HepG2 (cell line): ENCODE data around the gene WDR81. TPM values are rescaled to one million over a fixed set of nuclear protein-coding genes. Genes with fewer than 3 reads are reported as not detected.
A peak's percentile ranks its signal among the peaks of the same experiment; 100 is the strongest.

Experiments
- AFF4 ChIP-seq: sonication (generic); formaldehyde crosslinking; IDR thresholded peaks from 2 replicates; pipeline ENCODE4 v1.4.0; 2020; ENCODE audit warnings: missing genetic modification reagents
- GATA4 ChIP-seq: sonication (generic); IDR thresholded peaks from 2 replicates; pipeline ENCODE4 v1.6.1; 2016; ENCODE audit warnings: antibody characterized with exemption, low read depth, borderline replicate concordance
- HNF4A ChIP-seq: sonication (generic); formaldehyde crosslinking; IDR thresholded peaks from 2 replicates; pipeline ENCODE4 v1.4.0; 2020; ENCODE audit warnings: missing genetic modification reagents
- ISL2 ChIP-seq: sonication (generic); formaldehyde crosslinking; IDR thresholded peaks from 2 replicates; pipeline ENCODE4 v1.5.0; 2020; ENCODE audit warnings: missing genetic modification reagents
- KDM6A ChIP-seq: IDR thresholded peaks from 2 replicates; pipeline ENCODE4 v1.6.1; 2016; ENCODE audit warnings: low read depth
- MEIS2 ChIP-seq: sonication (generic); formaldehyde crosslinking; IDR thresholded peaks from 2 replicates; pipeline ENCODE4 v1.9.0; 2021; ENCODE audit warnings: mild to moderate bottlenecking, missing genetic modification reagents
- SOX6 ChIP-seq, 2 experiments: fragments of 450-650 bp in 1 of 2; sonication (generic) in 1 of 2; formaldehyde crosslinking in 1 of 2; IDR thresholded peaks; 2 replicates each; pipeline versions ENCODE4 v1.4.0 to v1.6.1; 2017 to 2020; ENCODE audit warnings: antibody characterized with exemption in 1 of 2, mild to moderate bottlenecking in 1 of 2, missing genetic modification reagents in 1 of 2
- SRY ChIP-seq: sonication (generic); formaldehyde crosslinking; IDR thresholded peaks from 2 replicates; pipeline ENCODE4 v1.8.0; 2022; ENCODE audit warnings: mild to moderate bottlenecking, missing genetic modification reagents
- TCF7 ChIP-seq: sonication (generic); IDR thresholded peaks from 2 replicates; pipeline ENCODE4 v1.6.1; 2016; ENCODE audit warnings: antibody characterized with exemption, low read depth
- ZBTB21 ChIP-seq: sonication (generic); formaldehyde crosslinking; IDR thresholded peaks from 2 replicates; pipeline ENCODE4 v1.4.0; 2020; ENCODE audit warnings: missing genetic modification reagents
- ZNF260 ChIP-seq: sonication (generic); formaldehyde crosslinking; IDR thresholded peaks from 2 replicates; pipeline ENCODE4 v1.4.0; 2020; ENCODE audit warnings: missing genetic modification reagents, low read depth, mild to moderate bottlenecking, borderline replicate concordance
- ZNF335 ChIP-seq: sonication (generic); formaldehyde crosslinking; IDR thresholded peaks from 2 replicates; pipeline ENCODE4 v1.4.0; 2020; ENCODE audit warnings: missing genetic modification reagents
- ZNF572 ChIP-seq: sonication (generic); formaldehyde crosslinking; IDR thresholded peaks from 2 replicates; pipeline ENCODE4 v1.5.1; 2020; ENCODE audit warnings: mild to moderate bottlenecking, missing genetic modification reagents
- ZNF724P ChIP-seq: sonication (generic); formaldehyde crosslinking; IDR thresholded peaks from 2 replicates; pipeline ENCODE4 v1.8.0; 2022; ENCODE audit warnings: missing genetic modification reagents, borderline replicate concordance
- ZSCAN12 ChIP-seq: sonication (generic); formaldehyde crosslinking; IDR thresholded peaks from 2 replicates; pipeline ENCODE4 v1.9.0; 2021; ENCODE audit warnings: mild to moderate bottlenecking, missing genetic modification reagents
- polyA plus RNA-seq, 8 experiments: library from polyadenylated mRNA; depleted of rRNA in 3 of 8; stranded (reverse) in 7 of 8; unstranded in 1 of 8; fragments of >200 nt; fragmentation: Illumina TruSeq in 4 of 8; extraction: Trizol in 4 of 8; gene quantifications; 2 replicates each; pipeline versions ENCODE4 v1.2.1 to v1.2.3, GENCODE V29; 2011 to 2016; ENCODE audit warnings: low read depth in 4 of 8, missing spikeins in 1 of 8, mixed read lengths in 1 of 8; ENCODE audit not compliant: insufficient read depth in 1 of 8
- total RNA-seq, 5 experiments: library from RNA; depleted of rRNA; stranded (reverse); fragments of >200 nt; fragmentation: Illumina TruSeq; extraction: Trizol; gene quantifications; 2 replicates each; pipeline ENCODE4 v1.2.3, GENCODE V29; 2016; ENCODE audit warnings: low read depth in 1 of 5
- TF ChIP-seq, protein P1 (sequence below): sonication (generic); formaldehyde crosslinking; IDR thresholded peaks from 2 replicates; pipeline ENCODE4 v1.4.0; 2020; ENCODE audit warnings: missing genetic modification reagents, borderline replicate concordance
- TF ChIP-seq, protein P2 (sequence below): sonication (generic); formaldehyde crosslinking; IDR thresholded peaks from 2 replicates; pipeline ENCODE4 v1.4.0; 2020; ENCODE audit warnings: low read depth, missing genetic modification reagents

WDR81 gene
- total and polyA plus RNA-seq, 2 of the 13 experiments (the other 11 are each of a cell fraction or from before 2014, with no cell fraction given), result 9.1 to 16.7 TPM

DNA sequence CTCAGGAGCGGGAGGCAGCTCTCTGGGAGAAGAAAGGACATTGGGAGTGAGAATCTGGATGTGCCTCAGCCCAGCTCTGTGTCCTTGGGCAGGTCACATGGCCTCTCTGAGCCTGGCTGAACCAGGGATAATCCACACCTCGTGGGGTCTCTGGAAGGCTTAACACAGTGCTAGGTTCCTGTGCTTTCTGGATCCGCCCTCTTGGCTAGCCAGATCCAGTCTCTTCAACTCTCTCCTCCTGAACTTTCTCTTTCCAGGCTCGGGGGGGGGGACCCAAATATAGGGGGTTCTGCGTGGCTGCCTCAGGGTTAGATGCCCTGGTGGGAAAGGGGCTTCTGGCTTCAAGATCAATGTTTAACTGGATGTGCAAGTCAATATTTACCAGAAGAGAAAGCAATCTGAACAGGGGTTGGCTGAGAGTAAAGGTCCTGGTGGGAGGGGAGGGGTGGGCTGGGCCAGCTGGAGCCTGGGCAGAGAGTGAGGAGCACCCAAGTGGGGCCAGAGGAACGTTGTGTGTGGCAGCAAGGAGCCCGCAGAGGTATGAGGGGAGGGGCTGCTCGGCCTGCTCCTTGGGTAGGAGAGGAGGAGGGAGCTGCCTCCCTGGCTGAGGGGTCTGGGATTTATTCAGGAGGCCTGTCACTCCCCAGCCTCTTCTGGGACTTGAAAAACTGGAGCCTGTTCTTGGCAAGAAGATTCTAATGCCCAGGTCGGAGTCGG is 18.0 kb downstream of the WDR81 start, which contains the start of gene SERPINF2 (continued):
- TF ChIP-seq, protein P1, sequence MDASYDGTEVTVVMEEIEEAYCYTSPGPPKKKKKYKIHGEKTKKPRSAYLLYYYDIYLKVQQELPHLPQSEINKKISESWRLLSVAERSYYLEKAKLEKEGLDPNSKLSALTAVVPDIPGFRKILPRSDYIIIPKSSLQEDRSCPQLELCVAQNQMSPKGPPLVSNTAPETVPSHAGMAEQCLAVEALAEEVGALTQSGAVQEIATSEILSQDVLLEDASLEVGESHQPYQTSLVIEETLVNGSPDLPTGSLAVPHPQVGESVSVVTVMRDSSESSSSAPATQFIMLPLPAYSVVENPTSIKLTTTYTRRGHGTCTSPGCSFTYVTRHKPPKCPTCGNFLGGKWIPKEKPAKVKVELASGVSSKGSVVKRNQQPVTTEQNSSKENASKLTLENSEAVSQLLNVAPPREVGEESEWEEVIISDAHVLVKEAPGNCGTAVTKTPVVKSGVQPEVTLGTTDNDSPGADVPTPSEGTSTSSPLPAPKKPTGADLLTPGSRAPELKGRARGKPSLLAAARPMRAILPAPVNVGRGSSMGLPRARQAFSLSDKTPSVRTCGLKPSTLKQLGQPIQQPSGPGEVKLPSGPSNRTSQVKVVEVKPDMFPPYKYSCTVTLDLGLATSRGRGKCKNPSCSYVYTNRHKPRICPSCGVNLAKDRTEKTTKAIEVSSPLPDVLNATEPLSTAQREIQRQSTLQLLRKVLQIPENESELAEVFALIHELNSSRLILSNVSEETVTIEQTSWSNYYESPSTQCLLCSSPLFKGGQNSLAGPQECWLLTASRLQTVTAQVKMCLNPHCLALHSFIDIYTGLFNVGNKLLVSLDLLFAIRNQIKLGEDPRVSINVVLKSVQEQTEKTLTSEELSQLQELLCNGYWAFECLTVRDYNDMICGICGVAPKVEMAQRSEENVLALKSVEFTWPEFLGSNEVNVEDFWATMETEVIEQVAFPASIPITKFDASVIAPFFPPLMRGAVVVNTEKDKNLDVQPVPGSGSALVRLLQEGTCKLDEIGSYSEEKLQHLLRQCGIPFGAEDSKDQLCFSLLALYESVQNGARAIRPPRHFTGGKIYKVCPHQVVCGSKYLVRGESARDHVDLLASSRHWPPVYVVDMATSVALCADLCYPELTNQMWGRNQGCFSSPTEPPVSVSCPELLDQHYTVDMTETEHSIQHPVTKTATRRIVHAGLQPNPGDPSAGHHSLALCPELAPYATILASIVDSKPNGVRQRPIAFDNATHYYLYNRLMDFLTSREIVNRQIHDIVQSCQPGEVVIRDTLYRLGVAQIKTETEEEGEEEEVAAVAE (CRISPR knock-in tag), result peak; percentile 60; the same call in 1 of the 2 replicates
- peak; percentile 71 for TF ChIP-seq ISL2
- no peak for TF ChIP-seq ZNF260 (CRISPR knock-in tag)
- TF ChIP-seq ZNF724P (CRISPR knock-in tag), result no peak
- no peak for TF ChIP-seq ZBTB21 (CRISPR knock-in tag)
- no peak; the same call in 1 of the 2 replicates for TF ChIP-seq AFF4 (CRISPR knock-in tag)
- TF ChIP-seq ZNF572, result 0 out of 2 replicates have a peak, but pooled peaks have one; percentile 15
- TF ChIP-seq HNF4A (CRISPR knock-in tag), result peak; percentile 76
- 0 out of 2 replicates have a peak, but pooled peaks have one; percentile 34 for TF ChIP-seq SRY
- no peak for TF ChIP-seq ZNF335 (CRISPR knock-in tag)
- 0 out of 2 replicates have a peak, but pooled peaks have one; percentile 28 for TF ChIP-seq ZSCAN12 (CRISPR knock-in tag)
- TF ChIP-seq, protein P2, sequence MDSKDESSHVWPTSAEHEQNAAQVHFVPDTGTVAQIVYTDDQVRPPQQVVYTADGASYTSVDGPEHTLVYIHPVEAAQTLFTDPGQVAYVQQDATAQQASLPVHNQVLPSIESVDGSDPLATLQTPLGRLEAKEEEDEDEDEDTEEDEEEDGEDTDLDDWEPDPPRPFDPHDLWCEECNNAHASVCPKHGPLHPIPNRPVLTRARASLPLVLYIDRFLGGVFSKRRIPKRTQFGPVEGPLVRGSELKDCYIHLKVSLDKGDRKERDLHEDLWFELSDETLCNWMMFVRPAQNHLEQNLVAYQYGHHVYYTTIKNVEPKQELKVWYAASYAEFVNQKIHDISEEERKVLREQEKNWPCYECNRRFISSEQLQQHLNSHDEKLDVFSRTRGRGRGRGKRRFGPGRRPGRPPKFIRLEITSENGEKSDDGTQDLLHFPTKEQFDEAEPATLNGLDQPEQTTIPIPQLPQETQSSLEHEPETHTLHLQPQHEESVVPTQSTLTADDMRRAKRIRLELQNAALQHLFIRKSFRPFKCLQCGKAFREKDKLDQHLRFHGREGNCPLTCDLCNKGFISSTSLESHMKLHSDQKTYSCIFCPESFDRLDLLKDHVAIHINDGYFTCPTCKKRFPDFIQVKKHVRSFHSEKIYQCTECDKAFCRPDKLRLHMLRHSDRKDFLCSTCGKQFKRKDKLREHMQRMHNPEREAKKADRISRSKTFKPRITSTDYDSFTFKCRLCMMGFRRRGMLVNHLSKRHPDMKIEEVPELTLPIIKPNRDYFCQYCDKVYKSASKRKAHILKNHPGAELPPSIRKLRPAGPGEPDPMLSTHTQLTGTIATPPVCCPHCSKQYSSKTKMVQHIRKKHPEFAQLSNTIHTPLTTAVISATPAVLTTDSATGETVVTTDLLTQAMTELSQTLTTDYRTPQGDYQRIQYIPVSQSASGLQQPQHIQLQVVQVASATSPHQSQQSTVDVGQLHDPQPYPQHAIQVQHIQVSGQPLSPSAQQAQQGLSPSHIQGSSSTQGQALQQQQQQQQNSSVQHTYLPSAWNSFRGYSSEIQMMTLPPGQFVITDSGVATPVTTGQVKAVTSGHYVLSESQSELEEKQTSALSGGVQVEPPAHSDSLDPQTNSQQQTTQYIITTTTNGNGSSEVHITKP (CRISPR knock-in tag), result peak; percentile 35; the same call in 1 of the 2 replicates
- no peak for TF ChIP-seq SOX6 (IDR thresholded peaks at IDR 0.05)
- peak; percentile 61 for TF ChIP-seq SOX6 (CRISPR knock-in tag; IDR thresholded peaks at IDR 0.05)
- peak; percentile 15; the same call in 1 of the 2 replicates for TF ChIP-seq MEIS2
- 0 out of 2 replicates have a peak, but pooled peaks have one; percentile 22 for TF ChIP-seq GATA4
- peak; percentile 63 for TF ChIP-seq KDM6A (CRISPR knock-in tag)
- TF ChIP-seq TCF7, result no peak
